ENCODE results near the gene NOP9.

Gene NOP9

GRCh38 chr14:24331731-24332267 is 32.1 kb downstream of the NOP9 start:
- Mint-ChIP-seq H3K27ac (peak overlapping the region; percentile 42), H3K27me3 (peaks cover 42% of the 10 kb centered on the region), H3K36me3 (ENCODE audit: low read depth) (peaks cover 6% of the 10 kb centered on the region), H3K9me3 (no peaks in the 10 kb centered on the region), H3K4me3 (peak overlapping the region; percentile 64), H3K4me1 (ENCODE audit: low read depth) (peaks cover 48% of the 10 kb centered on the region)
- DNase-seq, result no peak

GRCh38 chr14:24332268-24332993 is 32.8 kb downstream of the NOP9 start:
- H3K27me3 Mint-ChIP-seq, result peaks cover 42% of the 10 kb centered on the region
- H3K9me3 Mint-ChIP-seq, result no peaks in the 10 kb centered on the region
- H3K36me3 Mint-ChIP-seq (ENCODE audit: low read depth), result peaks cover 9% of the 10 kb centered on the region
- peaks cover 46% of the 10 kb centered on the region for H3K4me1 Mint-ChIP-seq (ENCODE audit: low read depth)
- peak overlapping the region; percentile 64 for H3K4me3 Mint-ChIP-seq
- peak; percentile 81 for DNase-seq
- peak overlapping the region; percentile 42 for H3K27ac Mint-ChIP-seq

GRCh38 chr14:24334431-24335291 is 35.0 kb downstream of the NOP9 start, which contains the start of gene ADCY4:
Gene ADCY4, minus strand, starts transcription at chr14:24335071. Its CDS starts 419 bp downstream, at chr14:24334652.
- DNase-seq, result peak; percentile 66
- peak within 1 kb of the TSS; percentile 66 for H3K4me3 Mint-ChIP-seq
- peaks cover 56% of the 10 kb centered on the region for H3K4me1 Mint-ChIP-seq (ENCODE audit: low read depth)

GRCh38 chr14:24335461-24336171 is 36.0 kb downstream of the NOP9 start:
- peaks cover 20% of the 10 kb centered on the region for H3K36me3 Mint-ChIP-seq (ENCODE audit: low read depth)
- H3K27me3 Mint-ChIP-seq, result peaks cover 42% of the 10 kb centered on the region
- no peak for DNase-seq
- H3K4me1 Mint-ChIP-seq (ENCODE audit: low read depth), result peaks cover 56% of the 10 kb centered on the region
- no peak overlapping the region for H3K4me3 Mint-ChIP-seq
- H3K9me3 Mint-ChIP-seq, result no peaks in the 10 kb centered on the region
- no peak overlapping the region for H3K27ac Mint-ChIP-seq

More at GRCh38 chr14:24334431-24335291, 35.0 kb downstream of the NOP9 start, which contains the start of gene ADCY4:
- H3K27me3 Mint-ChIP-seq, result peaks cover 42% of the 10 kb centered on the region
- H3K9me3 Mint-ChIP-seq, result no peaks in the 10 kb centered on the region
- peaks cover 19% of the 10 kb centered on the region for H3K36me3 Mint-ChIP-seq (ENCODE audit: low read depth)
- H3K27ac Mint-ChIP-seq, result no peak within 1 kb of the TSS

- H3K36me3 Mint-ChIP-seq (ENCODE audit: low read depth), result peaks cover 20% of the 10 kb centered on the region
- DNase-seq, result no peak
- peaks cover 49% of the 10 kb centered on the region for H3K4me1 Mint-ChIP-seq (ENCODE audit: low read depth)
- no peak overlapping the region for H3K27ac Mint-ChIP-seq
- peaks cover 40% of the 10 kb centered on the region for H3K27me3 Mint-ChIP-seq
- no peak overlapping the region for H3K4me3 Mint-ChIP-seq
- no peaks in the 10 kb centered on the region for H3K9me3 Mint-ChIP-seq
Measured at GRCh38 chr14:24337144-24337823, 37.6 kb downstream of the NOP9 start.

GRCh38 chr14:24337824-24338175 is 38.1 kb downstream of the NOP9 start:
- Mint-ChIP-seq H3K4me3 (no peak overlapping the region), H3K9me3 (no peaks in the 10 kb centered on the region), H3K27ac (no peak overlapping the region), H3K36me3 (ENCODE audit: low read depth) (peaks cover 20% of the 10 kb centered on the region), H3K27me3 (peaks cover 39% of the 10 kb centered on the region), H3K4me1 (ENCODE audit: low read depth) (peaks cover 44% of the 10 kb centered on the region)
- no peak for DNase-seq

GRCh38 chr14:24338843-24339242 is 39.2 kb downstream of the NOP9 start:
- peaks cover 30% of the 10 kb centered on the region for H3K27me3 Mint-ChIP-seq
- peak overlapping the region; percentile 86 for H3K4me3 Mint-ChIP-seq
- no peak overlapping the region for H3K27ac Mint-ChIP-seq

GRCh38 chr14:24339284-24340151 is 39.9 kb downstream of the NOP9 start, which contains the start of gene RIPK3:
Gene RIPK3, minus strand, starts transcription at chr14:24339991. Its CDS starts 165 bp downstream, at chr14:24339826.
- Mint-ChIP-seq H3K4me3 (peak within 1 kb of the TSS; percentile 86), H3K27ac (peak within 1 kb of the TSS; percentile 83), H3K36me3 (ENCODE audit: low read depth) (peaks cover 20% of the 10 kb centered on the region), H3K27me3 (peaks cover 28% of the 10 kb centered on the region), H3K4me1 (ENCODE audit: low read depth) (peaks cover 31% of the 10 kb centered on the region), H3K9me3 (no peaks in the 10 kb centered on the region)
- peak; percentile 81 for DNase-seq

More at GRCh38 chr14:24338843-24339242, 39.2 kb downstream of the NOP9 start:
- DNase-seq, result no peak
- Mint-ChIP-seq H3K36me3 (ENCODE audit: low read depth) (peaks cover 20% of the 10 kb centered on the region), H3K4me1 (ENCODE audit: low read depth) (peaks cover 36% of the 10 kb centered on the region), H3K9me3 (no peaks in the 10 kb centered on the region)

- no peak overlapping the region for H3K27ac Mint-ChIP-seq
- no peak for DNase-seq
- peaks cover 20% of the 10 kb centered on the region for H3K36me3 Mint-ChIP-seq (ENCODE audit: low read depth)
- no peak overlapping the region for H3K4me3 Mint-ChIP-seq
- H3K4me1 Mint-ChIP-seq (ENCODE audit: low read depth), result peaks cover 24% of the 10 kb centered on the region
- H3K27me3 Mint-ChIP-seq, result peaks cover 25% of the 10 kb centered on the region
- H3K9me3 Mint-ChIP-seq, result no peaks in the 10 kb centered on the region
Measured at GRCh38 chr14:24340606-24341005, 41.0 kb downstream of the NOP9 start.

GRCh38 chr14:24342889-24343288 is 43.2 kb downstream of the NOP9 start:
- Mint-ChIP-seq H3K36me3 (ENCODE audit: low read depth) (peaks cover 7% of the 10 kb centered on the region), H3K9me3 (no peaks in the 10 kb centered on the region), H3K27ac (no peak overlapping the region), H3K27me3 (peaks cover 29% of the 10 kb centered on the region), H3K4me1 (ENCODE audit: low read depth) (peaks cover 23% of the 10 kb centered on the region), H3K4me3 (no peak overlapping the region)
- DNase-seq, result no peak

GRCh38 chr14:24343795-24344660 is 44.4 kb downstream of the NOP9 start:
- Mint-ChIP-seq H3K9me3 (no peaks in the 10 kb centered on the region), H3K27me3 (peaks cover 32% of the 10 kb centered on the region)
- no peak for DNase-seq

GRCh38 chr14:24347134-24347533 is 47.5 kb downstream of the NOP9 start:
- no peak for DNase-seq
- Mint-ChIP-seq H3K9me3 (no peaks in the 10 kb centered on the region), H3K27ac (no peak overlapping the region), H3K36me3 (ENCODE audit: low read depth) (no peaks in the 10 kb centered on the region), H3K27me3 (peaks cover 59% of the 10 kb centered on the region), H3K4me3 (no peak overlapping the region), H3K4me1 (ENCODE audit: low read depth) (no peaks in the 10 kb centered on the region)

More at GRCh38 chr14:24343795-24344660, 44.4 kb downstream of the NOP9 start:
- Mint-ChIP-seq H3K36me3 (ENCODE audit: low read depth) (peaks cover 3% of the 10 kb centered on the region), H3K4me3 (no peak overlapping the region), H3K4me1 (ENCODE audit: low read depth) (peaks cover 11% of the 10 kb centered on the region), H3K27ac (no peak overlapping the region)
